HCT116 (cell line): ENCODE results near the gene INAVA. TPM values are rescaled to one million over a fixed set of nuclear protein-coding genes. Genes with fewer than 3 reads are reported as not detected.

Experiments used
- ATAC-seq: fragments of 200-7000 bp; cut with Tn5 transposase; 2 replicates; pipeline ENCODE4 v1.9.1; 2020; ENCODE audit warnings: mild to moderate bottlenecking, moderate library complexity
- BruUV-seq: library from RNA; stranded (reverse); fragments of 400-500 nt; replicated peaks from 2 replicates; lab custom pipeline; 2021; lab: Mats Ljungman, UMichigan
- CTCF ChIA-PET: fragments of 300-600 bp; sonication (Branson Sonifier 250); formaldehyde crosslinking; loops from one replicate; lab custom pipeline; 2021; ENCODE audit warnings: antibody characterized with exemption; lab: Charles Lee
- POLR2A ChIA-PET: fragments of 300-600, 350-600 bp; sonication (Branson Sonifier 250); formaldehyde crosslinking; loops from one replicate; lab custom pipeline; 2021; ENCODE audit warnings: antibody characterized with exemption; lab: Charles Lee
- RAD21 ChIA-PET, 2 experiments: fragments of 300-600 bp; sonication (Branson Sonifier 250); formaldehyde crosslinking; loops; one replicate each; lab custom pipeline; 2023; ENCODE audit warnings: low total read pairs in 2 of 2; ENCODE audit not compliant: uncharacterized antibody in 2 of 2, unreplicated experiment in 2 of 2, low non-redundant PET in 1 of 2; lab: Charles Lee
- DNase-seq: peaks from one replicate; pipeline ENCODE4 v3.0.0-alpha.2; 2010; ENCODE audit warnings: low read depth, low spot score
- H2AFZ ChIP-seq: fragments of 200-600 bp; shearing (Covaris generic), sonication (generic); 2 replicates; pipeline ENCODE4 v1.6.1; 2017; ENCODE audit warnings: low read depth, mixed run types, mixed read lengths, antibody characterized with exemption, low read length; ENCODE audit not compliant: poor library complexity, severe bottlenecking
- H3K27ac ChIP-seq: 2 replicates; pipeline ENCODE4 v1.5.1; 2012; ENCODE audit warnings: low read depth, low read length
- H3K27me3 ChIP-seq: fragments of 200-600 bp; sonication (generic); 2 replicates; pipeline ENCODE4 v1.6.1; 2016; ENCODE audit warnings: mixed run types, low read length, mixed read lengths; ENCODE audit not compliant: insufficient read depth
- H3K36me3 ChIP-seq, 2 experiments: fragments of 200-500 bp in 1 of 2; fragments of 200-600 bp in 1 of 2; sonication (Bioruptor generic) in 1 of 2; sonication (generic) in 1 of 2; 2 replicates each; pipeline versions ENCODE4 v1.5.1 to v1.6.1; 2014 to 2016; ENCODE audit warnings: low read length in 2 of 2, inconsistent platforms in 1 of 2, mixed read lengths in 1 of 2, mixed run types in 1 of 2; ENCODE audit not compliant: insufficient read depth in 2 of 2, control insufficient read depth in 1 of 2
- H3K4me1 ChIP-seq, 2 experiments: fragments of 200-600 bp in 1 of 2; sonication (generic) in 1 of 2; 2 replicates each; pipeline versions ENCODE4 v1.5.1 to v1.6.1; 2012 to 2017; ENCODE audit warnings: low read length in 2 of 2, inconsistent platforms in 1 of 2, mild to moderate bottlenecking in 1 of 2, mixed read lengths in 1 of 2, mixed run types in 1 of 2, moderate library complexity in 1 of 2; ENCODE audit not compliant: insufficient read depth in 2 of 2, control insufficient read depth in 1 of 2
- H3K4me2 ChIP-seq: fragments of 200-600 bp; sonication (generic); 2 replicates; pipeline ENCODE4 v1.6.1; 2017; ENCODE audit warnings: mixed run types, low read length, mixed read lengths
- H3K4me3 ChIP-seq, 2 experiments: fragments of 200-600 bp in 1 of 2; sonication (generic) in 1 of 2; replicated peaks in 1 of 2; 2 replicates each; pipeline ENCODE4 v1.5.1; 2011 to 2016; ENCODE audit warnings: low read length in 2 of 2, control low read depth in 1 of 2, low read depth in 1 of 2, mild to moderate bottlenecking in 1 of 2, mixed read lengths in 1 of 2, mixed run types in 1 of 2
- H3K79me2 ChIP-seq: fragments of 200-600 bp; sonication (generic); 2 replicates; pipeline ENCODE4 v1.6.1; 2017; ENCODE audit warnings: mild to moderate bottlenecking, mixed run types, low read length, moderate library complexity, mixed read lengths; ENCODE audit not compliant: insufficient read depth
- H3K9ac ChIP-seq: fragments of 200-600 bp; sonication (generic); 2 replicates; pipeline ENCODE4 v1.6.1; 2016; ENCODE audit warnings: low read length, mixed read lengths
- H3K9me2 ChIP-seq: fragments of 200-600 bp; sonication (generic), shearing (Covaris generic); 2 replicates; pipeline ENCODE4 v1.6.1; 2017; ENCODE audit warnings: mixed run types, mild to moderate bottlenecking, moderate library complexity; ENCODE audit not compliant: insufficient read depth
- H3K9me3 ChIP-seq, 2 experiments: fragments of 200-500 bp in 1 of 2; fragments of 200-600 bp in 1 of 2; sonication (Bioruptor generic) in 1 of 2; sonication (generic) in 1 of 2; 2 replicates each; pipeline ENCODE4 v1.6.1; 2014 to 2017; ENCODE audit warnings: low read length in 2 of 2, mixed read lengths in 2 of 2, inconsistent platforms in 1 of 2, low read depth in 1 of 2, mild to moderate bottlenecking in 1 of 2, mixed run types in 1 of 2, moderate library complexity in 1 of 2; ENCODE audit not compliant: control insufficient read depth in 1 of 2, insufficient read depth in 1 of 2
- H4K20me1 ChIP-seq: fragments of 200-600 bp; sonication (generic), shearing (Covaris generic); 2 replicates; pipeline ENCODE4 v1.6.1; 2017; ENCODE audit warnings: mixed run types, mild to moderate bottlenecking, moderate library complexity; ENCODE audit not compliant: insufficient read depth
- ATF3 ChIP-seq: IDR thresholded peaks from 2 replicates; pipeline ENCODE4 v1.6.1; 2012
- CEBPB ChIP-seq: IDR thresholded peaks from 2 replicates; pipeline ENCODE4 v1.6.1; 2012; ENCODE audit warnings: low read depth
- ELF1 ChIP-seq: IDR thresholded peaks from 2 replicates; pipeline ENCODE4 v1.6.1; 2012; ENCODE audit warnings: low read depth, borderline replicate concordance
- POLR2A ChIP-seq: IDR thresholded peaks from 2 replicates; pipeline ENCODE4 v1.7.0; 2011; ENCODE audit warnings: borderline replicate concordance; ENCODE audit not compliant: insufficient read depth, insufficient read length; ENCODE audit errors: extremely low read depth
- RAD21 ChIP-seq: IDR thresholded peaks from 2 replicates; pipeline ENCODE4 v1.6.1; 2012; ENCODE audit warnings: low read depth, mild to moderate bottlenecking
- REST ChIP-seq: IDR thresholded peaks from 2 replicates; pipeline ENCODE4 v1.6.1; 2012; ENCODE audit warnings: low read depth
- SIN3A ChIP-seq: IDR thresholded peaks from 2 replicates; pipeline ENCODE4 v1.6.1; 2012; ENCODE audit warnings: low read depth
- SRF ChIP-seq: IDR thresholded peaks from 2 replicates; pipeline ENCODE4 v1.6.1; 2012; ENCODE audit warnings: low read depth
- ZBTB33 ChIP-seq: IDR thresholded peaks from 2 replicates; pipeline ENCODE4 v1.6.1; 2011; ENCODE audit warnings: mild to moderate bottlenecking, low read length, moderate library complexity; ENCODE audit not compliant: insufficient replicate concordance; ENCODE audit errors: extremely low read depth
- ZFX ChIP-seq: fragments of 450-650 bp; IDR thresholded peaks from 2 replicates; pipeline ENCODE4 v1.6.1; 2017
- intact Hi-C: fragments of 100-400 bp; cut with micrococcal nuclease; formaldehyde crosslinking; loops from 2 replicates; pipeline ENCODE4 v1.10.0; 2022
- total RNA-seq: library from RNA; stranded (reverse); gene quantifications from one replicate; pipeline ENCODE4 v1.2.1, GENCODE V29; 2021; ENCODE audit not compliant: unreplicated experiment

INAVA gene
- total RNA-seq, 1 experiment from 2014 or later: 18.8 TPM

GRCh38 chr1:200954434-200954833 is 59.7 kb downstream of the INAVA start:
- Histone ChIP-seq H3K27me3 (no peaks in the 10 kb centered on the region), H3K4me1 (no peaks in the 10 kb centered on the region), H3K36me3 (no peaks in the 10 kb centered on the region)

GRCh38 chr1:200958597-200958996 is 63.9 kb downstream of the INAVA start:
- no peaks in the 10 kb centered on the region for H3K4me1 ChIP-seq
- no TSS peak for BruUV-seq
- H3K4me3 ChIP-seq: no peak overlapping the region
- H4K20me1 ChIP-seq: no peaks in the 10 kb centered on the region
- DNase-seq: no peak
- H3K9ac ChIP-seq: no peak overlapping the region
- ChIA-PET CTCF (no interaction called here), POLR2A (no interaction called here), RAD21 (no interaction called here)
- no peak overlapping the region for H3K27ac ChIP-seq
- no peak for TF ChIP-seq CEBPB
- no peak for TF ChIP-seq ELF1
- no peak for TF ChIP-seq POLR2A
- no peak for TF ChIP-seq ATF3
- no peak for TF ChIP-seq RAD21
- TF ChIP-seq ZFX: no peak
- no peak for TF ChIP-seq SRF
- TF ChIP-seq ZBTB33: no peak
- TF ChIP-seq REST: no peak
- TF ChIP-seq SIN3A: no peak
- no peaks in the 10 kb centered on the region for H3K79me2 ChIP-seq
- no peaks in the 10 kb centered on the region for H3K36me3 ChIP-seq
- no peaks in the 10 kb centered on the region for H3K27me3 ChIP-seq
- no peak for ATAC-seq
- no peaks in the 10 kb centered on the region for H3K9me3 ChIP-seq
- no peaks in the 10 kb centered on the region for H3K9me2 ChIP-seq
- no peak overlapping the region for H3K4me2 ChIP-seq
- no peak overlapping the region for H2AFZ ChIP-seq
- intact Hi-C loops: no loop called here

More at GRCh38 chr1:200954434-200954833, 59.7 kb downstream of the INAVA start:
- Histone ChIP-seq H4K20me1 (no peaks in the 10 kb centered on the region), H3K4me2 (no peak overlapping the region), H2AFZ (no peak overlapping the region), H3K27ac (no peak overlapping the region), H3K9ac (no peak overlapping the region), H3K9me3 (no peaks in the 10 kb centered on the region), H3K9me2 (no peaks in the 10 kb centered on the region), H3K79me2 (no peaks in the 10 kb centered on the region), H3K4me3 (no peak overlapping the region)
- intact Hi-C loops: no loop called here
- DNase-seq (no peak), ATAC-seq (no peak)
- TF ChIP-seq POLR2A: no peak
- RAD21 ChIA-PET: no interaction called here
- POLR2A ChIA-PET: no interaction called here
- BruUV-seq: no TSS peak
- CTCF ChIA-PET: no interaction called here
